Activated CD4-positive, alpha-beta T cell treated with anti-CD3 and anti-CD28 coated beads for 4 hours (primary cell): ENCODE measurements around the gene TMEM240.
A peak's percentile ranks its signal among the peaks of the same experiment; 100 is the strongest.
"Not testable (repeated sequence)": the region's sequence is repeated elsewhere in the genome, so short reads cannot be mapped to it uniquely, and the experiment has no call there.

Experiments
- DNase-seq, 2 donors: peaks; one replicate each; pipeline ENCODE4 v3.0.0-alpha.2; 2020

Gene TMEM240

DNA sequence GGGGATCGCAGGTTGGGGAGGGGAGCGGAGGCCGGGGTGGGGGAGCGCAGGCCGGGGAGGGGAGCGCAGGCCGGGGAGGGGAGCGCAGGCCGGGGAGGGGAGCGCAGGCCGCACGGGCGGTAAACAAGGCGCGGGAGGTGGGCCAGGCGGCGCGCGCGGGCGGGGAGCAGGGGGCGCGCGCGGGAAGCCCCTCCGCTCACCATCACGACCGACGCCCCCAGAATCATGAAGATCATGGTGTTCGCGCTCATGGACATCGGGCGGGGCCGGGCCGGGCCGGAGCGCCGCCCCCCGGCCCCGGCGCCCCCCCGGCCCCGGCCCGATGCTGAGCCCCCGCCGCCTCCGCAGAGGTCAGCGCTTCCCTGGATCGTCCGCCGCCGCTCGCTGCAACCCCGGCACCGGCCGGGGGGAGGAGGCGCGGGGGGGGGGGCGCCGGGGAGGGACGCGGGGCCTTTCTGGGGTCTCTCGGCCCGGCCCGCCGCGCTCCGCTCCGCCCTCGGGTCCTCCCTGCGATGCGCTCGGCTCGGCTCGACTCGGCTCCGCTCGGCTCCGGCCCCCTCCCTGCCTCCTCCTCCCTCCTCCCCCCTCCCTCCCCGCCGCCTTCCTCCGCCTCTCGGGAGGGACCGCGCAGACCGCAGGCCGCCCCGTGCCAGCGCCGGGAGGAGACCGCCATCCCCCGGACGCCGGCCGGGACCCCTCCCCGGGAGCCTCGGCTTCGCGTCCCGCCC, at the start of gene TMEM240:
Gene TMEM240 (minus strand): TSS at position 535 of the 728 bp plus-strand sequence. CDS start 278 bp downstream, at position 257.
- peak; percentile 52 to 54 for DNase-seq

GRCh38 chr1:1583347-1584010, 43.1 kb upstream of the TMEM240 start:
- DNase-seq = no peak

- no peak for DNase-seq
Measured at GRCh38 chr1:1582585-1583346, 42.3 kb upstream of the TMEM240 start.

DNA sequence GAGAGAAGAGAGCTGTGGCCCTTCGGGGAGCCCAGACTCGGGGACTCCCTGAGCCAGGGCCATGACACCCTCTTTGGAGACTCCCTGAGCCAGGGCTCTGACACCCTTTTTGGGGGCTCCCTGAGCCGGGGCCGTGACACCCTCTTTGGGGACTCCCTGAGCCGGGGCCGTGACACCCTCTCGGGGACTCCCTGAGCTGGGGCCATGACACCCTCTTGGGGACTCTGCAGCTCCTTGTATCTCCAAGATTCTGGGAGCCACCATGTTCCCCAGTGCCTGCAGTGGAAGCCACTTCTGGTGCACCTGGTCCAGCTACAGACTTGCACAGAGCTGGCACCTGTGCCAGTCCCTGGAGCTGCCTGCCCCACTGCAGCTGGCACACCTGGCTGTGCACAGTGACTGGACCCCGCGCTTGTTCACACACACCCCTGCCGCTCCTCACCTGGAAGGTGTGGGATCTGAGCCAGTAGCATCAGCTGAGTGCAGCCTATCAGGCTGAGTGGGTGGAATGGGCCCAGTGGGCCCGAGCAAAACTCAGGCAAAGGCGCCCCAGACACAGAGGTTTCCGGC, 38.0 kb upstream of the TMEM240 start:
- no peak for DNase-seq

DNA sequence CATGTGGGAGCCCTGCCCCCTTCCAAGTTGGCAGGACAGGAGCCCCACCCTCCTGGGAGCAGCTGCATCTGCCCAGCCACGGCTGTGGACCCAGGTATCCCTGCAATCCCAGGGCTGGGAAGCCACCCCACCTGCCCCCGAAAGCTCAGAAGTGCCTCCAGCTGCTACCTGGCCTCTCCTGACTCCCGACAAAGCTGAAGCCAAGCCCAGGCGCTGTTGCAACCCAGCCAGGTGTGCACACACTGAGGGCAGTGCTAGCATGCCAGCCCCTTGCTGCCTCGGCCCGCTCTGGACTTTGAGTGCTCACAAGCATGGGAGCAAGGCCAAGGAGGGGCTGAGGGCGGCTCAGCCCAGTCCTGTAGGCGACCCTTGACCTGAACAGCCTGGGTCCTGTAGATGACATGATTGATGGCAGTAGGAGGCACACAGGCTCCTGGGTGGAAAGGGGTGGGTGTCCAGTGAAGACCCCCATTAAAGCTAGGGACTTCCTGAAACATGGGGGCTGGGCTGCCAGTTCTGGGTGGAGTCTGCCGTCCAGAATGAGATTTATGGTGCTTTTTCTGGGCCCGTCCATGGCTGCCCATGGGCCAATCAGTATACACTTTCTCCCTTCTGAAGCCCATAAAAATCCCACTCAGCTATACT, 37.1 kb upstream of the TMEM240 start:
- no peak for DNase-seq

- peak; percentile 92 to 94 for DNase-seq
Measured at GRCh38 chr1:1574721-1575537, 34.5 kb upstream of the TMEM240 start, which contains the start of gene SSU72. Gene SSU72 (minus strand): TSS chr1:1574863. CDS start chr1:1574557, 306 bp downstream.

DNA sequence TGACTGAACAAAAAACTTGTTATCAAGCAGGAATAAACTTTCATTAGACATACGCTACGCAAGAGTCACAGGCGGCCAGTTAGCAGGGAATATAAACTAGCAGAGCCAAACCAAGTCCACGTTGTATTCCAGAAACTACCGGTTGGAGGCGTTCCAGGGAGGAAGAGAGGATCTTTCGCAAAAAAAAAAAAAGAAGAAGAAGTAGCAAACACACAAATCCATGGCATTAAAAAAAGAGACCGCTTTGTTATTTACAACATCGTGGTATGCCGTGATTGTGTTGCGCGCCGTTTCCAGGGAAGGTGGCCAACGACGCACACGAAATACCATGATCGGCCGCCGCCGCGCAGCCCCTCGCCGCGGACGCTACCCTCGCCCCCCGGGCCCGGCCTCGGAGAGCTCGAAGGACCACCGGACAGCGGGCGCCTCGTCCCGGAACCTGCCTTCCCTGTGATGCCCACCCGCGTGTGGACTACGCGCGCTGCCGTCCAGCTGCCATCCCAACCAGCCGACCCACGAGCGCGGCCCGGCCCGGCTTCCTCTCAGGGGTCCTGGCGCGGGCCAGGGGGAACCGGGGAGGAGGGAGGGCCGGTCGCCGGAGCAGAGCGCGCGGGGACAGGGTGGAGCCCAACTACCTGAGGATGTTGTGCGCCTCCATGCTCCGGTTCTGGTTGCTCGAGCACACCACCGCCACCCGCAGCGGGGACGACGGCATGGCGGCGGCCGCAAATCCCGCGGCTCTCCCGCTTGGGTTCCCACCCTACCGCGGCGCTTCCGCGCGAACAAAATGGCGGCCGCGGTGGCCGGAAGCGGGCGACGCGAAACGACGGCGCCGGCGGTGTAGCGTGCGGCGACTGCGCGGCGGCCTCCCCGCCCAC, 33.7 kb upstream of the TMEM240 start:
- DNase-seq = peak in 1 of 2 donors; percentile 57

GRCh38 chr1:1569341-1569740, 28.9 kb upstream of the TMEM240 start:
- no peak for DNase-seq

GRCh38 chr1:1567891-1568291, 27.5 kb upstream of the TMEM240 start:
- DNase-seq = no peak

GRCh38 chr1:1567152-1567875, 26.9 kb upstream of the TMEM240 start:
- DNase-seq = no peak

DNA sequence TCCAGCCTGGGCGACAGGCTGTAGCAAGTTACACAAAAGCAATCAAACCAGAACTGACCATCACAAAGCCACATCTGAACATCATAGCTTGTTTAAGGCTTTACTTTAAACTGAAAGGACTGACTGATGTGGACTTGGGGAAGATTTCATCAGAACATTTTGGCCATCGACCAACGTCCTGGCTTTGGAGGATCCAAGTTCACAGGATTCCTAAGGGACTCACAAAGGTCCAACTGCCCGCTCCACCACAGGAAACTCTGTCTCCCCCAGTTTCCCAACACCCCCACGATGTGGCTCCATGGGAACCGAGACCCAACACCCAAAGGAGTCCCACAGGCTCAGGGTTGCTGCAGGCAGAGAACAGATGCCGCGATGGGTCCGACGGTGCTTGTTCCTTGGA, 24.9 kb upstream of the TMEM240 start:
- DNase-seq = no peak

DNA sequence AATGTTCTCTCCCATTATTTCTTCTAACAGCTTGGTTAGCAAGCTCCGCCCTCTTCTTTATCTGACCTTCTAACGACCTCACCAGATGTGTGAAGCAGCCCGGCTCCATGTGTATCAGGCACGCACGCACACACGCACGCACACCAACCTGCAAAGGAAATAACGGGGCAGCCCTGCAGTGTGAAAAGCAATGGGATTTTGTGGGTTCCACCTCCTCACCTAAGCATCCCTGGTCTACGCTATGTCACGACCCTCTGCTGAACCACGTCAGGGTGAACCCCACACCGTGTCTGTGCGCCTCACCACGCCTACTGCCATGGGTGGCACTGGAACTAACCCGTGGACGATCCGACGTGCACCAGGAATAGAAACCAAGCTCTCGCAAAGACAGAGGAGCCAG, 23.8 kb upstream of the TMEM240 start:
- DNase-seq = no peak

DNA sequence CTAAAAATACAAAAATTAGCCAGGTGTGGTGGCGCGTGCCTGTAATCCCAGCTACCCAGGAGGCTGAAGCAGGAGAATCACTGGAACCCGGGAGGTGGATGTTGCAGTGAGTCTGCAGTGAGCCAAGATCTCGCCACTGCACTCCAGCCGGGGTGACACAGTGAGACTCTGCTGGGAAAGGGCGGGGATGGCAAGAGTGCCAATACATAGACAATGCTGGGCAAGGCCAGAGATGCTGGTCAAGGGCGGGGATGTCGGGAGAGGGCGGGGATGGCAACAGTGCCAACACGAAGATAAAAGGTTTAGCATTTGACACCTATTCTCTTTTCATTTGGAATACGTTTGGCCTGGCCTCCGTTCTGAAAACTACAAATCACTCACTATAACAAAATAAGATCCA, 23.3 kb upstream of the TMEM240 start:
- no peak for DNase-seq

DNA sequence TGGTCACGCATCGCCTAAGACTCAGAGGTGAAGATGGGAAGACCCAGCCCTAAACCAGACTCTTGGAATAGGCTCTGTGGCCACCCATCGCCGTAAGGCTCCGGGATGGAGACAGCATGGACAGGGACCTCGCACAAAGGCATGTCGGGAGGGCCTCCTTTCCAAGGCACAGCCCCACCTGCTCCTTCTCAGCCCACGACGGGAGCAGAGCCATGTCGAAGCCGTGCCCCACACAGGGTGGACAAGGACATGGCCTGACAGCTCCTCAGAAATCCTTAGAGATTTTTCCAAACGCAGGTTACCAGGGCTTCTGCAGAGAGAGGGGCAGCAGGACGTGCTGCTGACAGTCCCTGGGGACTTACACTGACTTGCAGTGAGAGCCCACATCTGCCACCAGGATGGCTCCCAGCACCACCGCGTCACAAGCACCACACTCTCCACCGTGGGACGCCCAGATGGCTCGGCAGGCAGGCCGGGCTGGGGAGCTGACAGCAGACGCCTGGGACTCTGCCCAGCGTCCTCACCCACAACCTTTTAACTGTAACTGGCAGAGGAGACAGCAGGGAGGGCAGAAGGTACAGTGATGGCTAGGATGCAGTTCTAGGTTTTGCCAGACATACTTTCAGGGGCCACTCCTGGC, 22.3 kb upstream of the TMEM240 start:
- no peak for DNase-seq

- no peak for DNase-seq
Measured at GRCh38 chr1:1561801-1562470, 21.5 kb upstream of the TMEM240 start.

DNA sequence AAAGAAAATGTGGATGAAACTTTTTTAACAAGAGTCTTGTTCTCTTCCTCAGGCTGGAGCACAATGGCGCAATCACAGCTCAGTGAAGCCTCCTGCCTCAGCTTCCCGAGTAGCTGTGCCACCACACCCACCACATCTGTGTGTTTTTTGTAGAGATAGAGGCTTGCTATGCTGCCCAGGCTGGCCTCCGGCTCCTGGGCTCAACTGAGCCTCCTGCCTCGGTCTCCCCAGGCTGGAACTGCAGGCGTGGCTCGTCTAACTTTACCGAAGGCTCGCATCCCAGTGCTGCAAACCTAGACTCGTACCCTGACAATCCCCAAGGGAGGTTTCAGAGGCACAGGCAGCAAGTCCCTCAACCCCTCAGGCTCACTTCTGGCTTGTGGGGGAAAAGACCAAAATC, 19.8 kb upstream of the TMEM240 start:
- DNase-seq = no peak

- DNase-seq = no peak
Measured at GRCh38 chr1:1559066-1559465, 18.6 kb upstream of the TMEM240 start.

DNA sequence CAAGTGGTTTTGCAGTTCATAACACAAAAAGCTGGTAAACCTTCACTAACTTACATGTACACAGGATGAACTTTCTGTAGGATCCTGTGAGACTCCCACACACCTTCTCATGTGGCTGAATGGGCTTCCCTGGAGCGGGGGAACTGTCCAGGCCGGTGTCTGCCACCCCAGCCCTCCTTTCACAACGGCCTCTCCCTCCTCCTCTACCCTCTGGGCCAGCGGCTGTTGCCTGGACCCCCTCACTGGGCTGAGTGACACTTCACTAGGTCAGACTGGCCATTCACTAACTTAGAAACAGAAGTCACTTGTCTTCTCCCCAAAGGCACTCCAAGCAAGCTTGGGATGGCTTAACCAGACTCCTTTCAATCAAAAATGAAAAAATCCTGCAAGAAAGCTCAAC, 18.2 kb upstream of the TMEM240 start:
- DNase-seq = no peak

DNA sequence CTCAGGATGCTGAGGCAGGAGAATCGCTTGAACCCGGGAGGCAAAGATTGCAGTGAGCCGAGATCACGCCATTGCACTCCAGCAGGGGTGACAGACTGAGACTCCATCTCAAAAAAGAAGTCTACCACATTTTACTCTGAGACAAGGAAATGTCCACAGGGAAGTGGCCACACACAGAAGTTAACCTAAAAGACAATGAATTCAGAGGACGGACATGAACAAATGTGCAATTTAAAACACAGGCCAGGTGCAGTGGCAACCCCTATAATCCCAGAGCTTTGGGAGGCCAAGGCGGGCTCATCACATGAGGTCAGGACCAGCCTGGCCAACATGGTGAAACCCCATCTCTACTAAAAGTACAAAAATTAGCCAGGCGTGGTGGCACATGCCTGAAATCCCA, 17.3 kb upstream of the TMEM240 start:
- DNase-seq = not testable (repeated sequence)
